Jurkat, Clone E6-1 (cell line): ENCODE data around the gene KRTAP20-3. TPM values are rescaled to one million over a fixed set of nuclear protein-coding genes. Genes with fewer than 3 reads are reported as not detected.

Experiments
- DNase-seq: peaks from one replicate; pipeline ENCODE4 v3.0.0-alpha.2; 2011; ENCODE audit warnings: low read depth, low spot score
- H3K4me3 ChIP-seq: 2 replicates; pipeline ENCODE4 v1.5.1; 2011; ENCODE audit warnings: mild to moderate bottlenecking, low read length, control low read depth, moderate library complexity
- polyA plus RNA-seq: library from polyadenylated mRNA; unstranded; fragments of >200 nt; gene quantifications from one replicate; pipeline ENCODE4 v1.2.1, GENCODE V29; 2012; ENCODE audit warnings: missing spikeins; ENCODE audit not compliant: insufficient read length, insufficient read depth

KRTAP20-3 gene
- not detected for polyA plus RNA-seq

GRCh38 chr21:30642564-30642963, at the start of gene KRTAP20-3:
Gene KRTAP20-3, plus strand, starts transcription at chr21:30642864.
- no peak within 1 kb of the TSS for H3K4me3 ChIP-seq
- no peak for DNase-seq

GRCh38 chr21:30598802-30599201, 43.9 kb upstream of the KRTAP20-3 start, which contains the start of gene KRTAP6-2:
Gene KRTAP6-2, minus strand, starts transcription at chr21:30598902. Its CDS starts 28 bp downstream, at chr21:30598874.
- no peak within 1 kb of the TSS for H3K4me3 ChIP-seq
- DNase-seq, result no peak

- DNase-seq, result no peak
- no peak within 1 kb of the TSS for H3K4me3 ChIP-seq
Measured at GRCh38 chr21:30600787-30601186, 41.9 kb upstream of the KRTAP20-3 start, which contains the start of gene KRTAP22-1. Gene KRTAP22-1, plus strand, starts transcription at chr21:30601087.

GRCh38 chr21:30605968-30606367, 36.7 kb upstream of the KRTAP20-3 start:
- no peak for DNase-seq
- H3K4me3 ChIP-seq, result no peak overlapping the region

- H3K4me3 ChIP-seq, result no peak overlapping the region
- no peak for DNase-seq
Measured at GRCh38 chr21:30612132-30612531, 30.5 kb upstream of the KRTAP20-3 start.

- H3K4me3 ChIP-seq, result no peak within 1 kb of the TSS
- DNase-seq, result no peak
Measured at GRCh38 chr21:30613836-30614235, 28.8 kb upstream of the KRTAP20-3 start, which contains the start of gene KRTAP6-1. Gene KRTAP6-1, minus strand, starts transcription at chr21:30613930. Its CDS starts 26 bp downstream, at chr21:30613904.

DNA sequence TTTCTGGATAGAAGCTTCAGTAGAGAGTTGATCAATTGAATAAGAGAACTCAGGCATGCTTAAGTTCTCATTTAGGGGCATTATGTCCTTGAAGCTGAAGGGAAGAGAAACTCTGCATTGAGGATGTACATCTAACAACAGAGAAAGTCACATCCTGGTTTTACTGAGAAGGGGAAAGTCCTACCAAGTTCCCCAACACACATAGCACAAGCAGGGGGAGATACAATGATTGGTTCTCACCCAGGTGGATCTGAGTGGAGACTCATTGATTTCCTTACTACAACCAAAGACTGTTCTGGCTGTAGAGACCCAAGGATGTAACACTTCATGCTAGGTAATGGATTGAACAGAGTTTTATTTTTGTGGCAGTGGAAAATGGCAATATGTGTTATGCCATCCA, 27.5 kb upstream of the KRTAP20-3 start:
- no peak for DNase-seq
- H3K4me3 ChIP-seq, result no peak overlapping the region

DNA sequence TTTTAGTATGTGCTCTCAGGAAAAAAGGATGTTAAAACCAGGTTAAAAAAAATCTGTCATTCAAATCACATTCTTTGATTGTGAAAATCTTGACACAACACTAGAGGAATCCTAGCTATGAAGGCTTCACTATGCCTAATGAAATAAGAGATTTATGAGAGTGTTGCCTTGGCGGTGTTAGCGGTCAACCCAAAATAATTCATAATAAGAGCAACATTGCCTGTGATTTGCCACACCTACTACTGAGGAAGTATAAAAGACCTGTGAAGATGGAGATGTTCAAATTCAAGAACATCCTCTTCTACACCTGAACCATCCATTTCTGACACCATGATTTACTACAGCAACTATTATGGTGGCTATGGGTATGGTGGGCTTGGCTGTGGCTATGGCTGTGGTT, 26.5 kb upstream of the KRTAP20-3 start, which contains the start of gene KRTAP20-1:
Gene KRTAP20-1 (plus strand): TSS at position 301 of the 400 bp plus-strand sequence. CDS start 30 bp downstream, at position 331.
- DNase-seq, result no peak
- no peak within 1 kb of the TSS for H3K4me3 ChIP-seq

GRCh38 chr21:30620080-30620479, 22.6 kb upstream of the KRTAP20-3 start:
- no peak overlapping the region for H3K4me3 ChIP-seq
- no peak for DNase-seq

DNA sequence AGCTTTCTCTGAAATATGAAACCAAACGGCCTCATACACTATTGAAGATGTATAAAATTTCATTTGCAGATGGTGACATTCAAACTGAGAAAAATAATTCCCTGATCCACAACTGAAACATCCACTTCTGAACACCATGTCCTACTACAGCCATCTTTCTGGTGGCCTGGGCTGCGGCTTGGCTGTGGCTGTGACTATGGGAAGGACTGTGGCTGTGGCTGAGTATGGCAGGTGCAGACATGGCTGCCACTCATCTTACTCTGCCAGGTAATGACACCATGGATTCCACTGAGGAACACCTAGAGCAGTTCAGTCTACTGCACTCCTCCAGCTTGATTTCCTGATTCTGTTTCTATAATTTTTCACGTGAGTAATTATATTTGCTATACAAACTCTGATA, 22.1 kb upstream of the KRTAP20-3 start, which contains the start of gene KRTAP20-4:
Gene KRTAP20-4 (plus strand): TSS at position 106 of the 400 bp plus-strand sequence.
- no peak for DNase-seq

GRCh38 chr21:30623362-30623761, 19.3 kb upstream of the KRTAP20-3 start:
- DNase-seq, result no peak
- no peak overlapping the region for H3K4me3 ChIP-seq

More for the DNA sequence above, 22.1 kb upstream of the KRTAP20-3 start, which contains the start of gene KRTAP20-4:
- no peak within 1 kb of the TSS for H3K4me3 ChIP-seq

GRCh38 chr21:30625449-30626165, 17.1 kb upstream of the KRTAP20-3 start:
- no peak for DNase-seq
- H3K4me3 ChIP-seq, result no peak overlapping the region

DNA sequence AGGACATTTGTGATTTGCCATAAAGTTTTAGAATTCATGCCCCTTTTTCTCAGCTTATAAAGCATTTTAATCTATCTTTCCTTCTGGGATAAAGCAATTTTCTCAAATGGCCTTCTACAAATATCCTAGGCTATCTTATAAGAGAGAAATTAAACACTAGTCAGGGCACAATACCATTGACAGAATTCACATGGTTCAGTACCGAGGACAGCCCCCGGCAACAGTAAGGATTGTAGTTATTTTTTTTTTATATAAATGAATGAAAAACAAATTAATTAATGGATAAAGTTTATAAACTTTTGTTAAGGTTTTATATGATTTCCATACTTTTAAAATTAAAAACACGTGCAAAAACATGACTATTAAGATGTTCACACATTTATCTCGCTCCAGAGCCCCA, 14.6 kb upstream of the KRTAP20-3 start:
- no peak overlapping the region for H3K4me3 ChIP-seq

DNA sequence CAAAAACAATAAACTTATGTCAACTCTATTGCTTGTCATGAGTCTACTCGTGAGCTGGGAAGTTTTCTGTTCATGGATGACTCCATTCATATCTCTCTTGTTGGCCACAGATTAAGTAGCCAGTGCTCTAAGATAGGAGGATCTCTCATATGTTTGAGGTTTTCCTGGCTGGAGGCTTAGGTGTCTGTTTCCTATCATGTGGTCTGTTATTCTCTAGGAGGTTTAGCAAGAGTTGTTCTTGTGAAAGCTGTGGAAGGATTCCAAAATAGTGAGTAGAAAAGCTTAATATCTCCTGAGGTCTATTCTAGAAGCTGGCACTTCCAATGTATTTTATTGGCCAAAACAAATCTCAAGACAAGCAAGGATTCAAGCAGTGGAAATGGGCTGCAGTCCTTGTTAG, 13.5 kb upstream of the KRTAP20-3 start:
- DNase-seq, result no peak
- no peak overlapping the region for H3K4me3 ChIP-seq

More for the DNA sequence above, 14.6 kb upstream of the KRTAP20-3 start:
- no peak for DNase-seq

DNA sequence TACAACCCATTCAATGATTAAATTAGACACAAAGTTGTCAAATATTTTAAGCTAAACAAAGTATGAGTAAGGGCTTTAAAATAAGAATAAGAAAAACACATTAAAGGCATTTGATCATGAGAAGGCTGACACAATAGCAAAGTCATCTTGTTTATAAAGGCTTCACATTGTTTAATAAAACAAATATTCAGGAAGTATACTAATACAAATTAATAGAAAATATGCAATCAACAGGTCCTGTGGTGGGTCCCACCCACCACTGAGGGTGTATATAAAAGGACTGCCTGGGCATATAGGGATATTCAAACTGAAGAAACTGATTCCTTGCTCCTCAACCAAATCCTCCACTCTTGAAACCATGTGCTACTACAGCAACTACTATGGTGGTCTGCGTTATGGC, 7.8 kb upstream of the KRTAP20-3 start, which contains the start of gene KRTAP20-2:
Gene KRTAP20-2 (plus strand): TSS at position 301 of the 400 bp plus-strand sequence. CDS start 58 bp downstream, at position 359.
- no peak within 1 kb of the TSS for H3K4me3 ChIP-seq
- no peak for DNase-seq

GRCh38 chr21:30638686-30639085, 4.0 kb upstream of the KRTAP20-3 start:
- no peak overlapping the region for H3K4me3 ChIP-seq
- no peak for DNase-seq

DNA sequence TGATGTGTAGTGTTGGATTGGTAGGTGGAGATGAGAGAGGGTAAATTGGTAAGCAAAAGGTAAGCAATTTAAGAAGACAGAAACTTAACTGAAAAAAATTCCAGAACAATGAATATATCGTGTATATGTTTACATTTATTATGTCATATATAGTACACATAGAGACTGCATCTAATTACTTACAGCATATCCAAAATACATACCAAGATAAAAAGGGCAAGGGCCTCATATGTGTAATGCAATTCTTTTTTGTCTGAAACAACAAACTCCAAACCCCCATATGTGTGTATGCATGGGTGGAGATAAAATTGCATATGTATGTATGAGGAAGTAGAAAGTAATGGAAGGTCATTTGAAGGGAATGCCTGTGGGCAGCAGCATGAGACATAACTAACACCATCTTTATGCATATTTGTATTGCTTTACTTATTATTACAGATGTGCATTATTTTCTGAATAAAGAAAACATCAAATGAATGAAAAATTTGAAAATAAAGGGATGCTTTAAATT, 4.3 kb downstream of the KRTAP20-3 start:
- no peak overlapping the region for H3K4me3 ChIP-seq
- DNase-seq, result no peak

DNA sequence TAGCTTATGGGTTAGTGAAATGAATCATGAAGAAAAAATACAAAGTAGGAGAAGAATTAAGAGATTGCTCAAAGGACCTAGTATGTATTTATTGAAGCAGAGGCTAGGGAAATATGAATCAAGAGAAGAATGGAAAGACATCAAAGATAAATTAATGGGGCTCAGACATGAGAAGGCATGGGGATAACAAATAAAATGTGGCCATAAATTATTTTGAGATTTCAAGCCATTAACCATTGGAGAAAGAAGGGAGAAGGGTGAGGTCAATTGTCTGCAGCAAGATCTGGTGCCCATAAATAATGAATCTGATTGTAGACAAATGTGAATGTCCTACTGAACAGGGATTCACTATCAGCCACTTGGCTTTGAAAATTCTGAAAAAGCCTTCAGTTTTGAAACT, 10.2 kb downstream of the KRTAP20-3 start:
- no peak overlapping the region for H3K4me3 ChIP-seq
- DNase-seq, result no peak

- no peak for DNase-seq
- H3K4me3 ChIP-seq, result no peak overlapping the region
Measured at GRCh38 chr21:30668776-30669175, 26.1 kb downstream of the KRTAP20-3 start.

DNA sequence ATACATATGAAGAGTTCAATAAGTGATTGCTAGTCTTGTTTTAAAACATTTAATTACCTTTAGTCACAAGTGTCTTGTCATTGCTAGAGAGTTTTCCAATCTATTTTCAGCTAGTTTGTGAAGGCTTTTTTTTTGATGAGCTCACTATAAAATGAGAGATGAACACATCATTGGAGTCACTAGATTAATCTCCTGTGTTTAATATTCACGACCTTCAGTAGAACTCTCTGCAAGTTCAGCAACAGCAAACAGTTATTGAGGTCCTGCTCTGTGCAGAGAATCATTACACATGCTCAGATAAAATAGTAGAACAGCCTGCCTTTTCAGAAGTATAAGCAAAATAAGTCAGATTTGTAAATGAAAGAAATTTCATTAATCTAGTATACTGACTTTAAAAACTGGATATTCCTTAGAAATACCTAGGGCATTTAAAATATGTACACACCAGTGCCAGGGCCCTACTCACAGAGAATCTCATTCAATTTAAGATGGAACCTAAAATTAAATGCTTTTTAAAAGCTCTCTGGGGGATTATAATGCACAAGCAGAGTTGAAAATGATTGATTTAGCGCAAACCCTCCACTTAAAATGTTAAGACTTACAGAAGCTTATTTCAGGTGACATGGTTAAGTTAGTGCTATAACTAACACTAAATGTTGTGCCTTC, 30.5 kb downstream of the KRTAP20-3 start:
- no peak overlapping the region for H3K4me3 ChIP-seq
- DNase-seq, result no peak
